Activated T-cell treated with anti-CD3 and anti-CD28 coated beads, Interleukin-2, amount 50 U/mL, for 24 hours (primary cell): ENCODE results near the gene KIF2A.

Experiments used
- DNase-seq: peaks from one replicate; pipeline ENCODE4 v3.0.0-alpha.2; 2020
- H3K27ac Mint-ChIP-seq: 2 replicates; pipeline ENCODE4 v1.8.0; 2020; ENCODE audit warnings: mild to moderate bottlenecking, mixed read lengths
- H3K27me3 Mint-ChIP-seq: 2 replicates; pipeline ENCODE4 v1.8.0; 2020; ENCODE audit warnings: mixed read lengths
- H3K36me3 Mint-ChIP-seq: 2 replicates; pipeline ENCODE4 v1.8.0; 2020; ENCODE audit warnings: low read depth, mixed read lengths
- H3K4me1 Mint-ChIP-seq: 2 replicates; pipeline ENCODE4 v1.8.0; 2020; ENCODE audit warnings: low read depth, mixed read lengths
- H3K4me3 Mint-ChIP-seq: 2 replicates; pipeline ENCODE4 v1.8.0; 2020; ENCODE audit warnings: mild to moderate bottlenecking, moderate library complexity, mixed read lengths
- H3K9me3 Mint-ChIP-seq: 2 replicates; pipeline ENCODE4 v1.8.0; 2020; ENCODE audit warnings: mixed read lengths

The KIF2A gene

DNA sequence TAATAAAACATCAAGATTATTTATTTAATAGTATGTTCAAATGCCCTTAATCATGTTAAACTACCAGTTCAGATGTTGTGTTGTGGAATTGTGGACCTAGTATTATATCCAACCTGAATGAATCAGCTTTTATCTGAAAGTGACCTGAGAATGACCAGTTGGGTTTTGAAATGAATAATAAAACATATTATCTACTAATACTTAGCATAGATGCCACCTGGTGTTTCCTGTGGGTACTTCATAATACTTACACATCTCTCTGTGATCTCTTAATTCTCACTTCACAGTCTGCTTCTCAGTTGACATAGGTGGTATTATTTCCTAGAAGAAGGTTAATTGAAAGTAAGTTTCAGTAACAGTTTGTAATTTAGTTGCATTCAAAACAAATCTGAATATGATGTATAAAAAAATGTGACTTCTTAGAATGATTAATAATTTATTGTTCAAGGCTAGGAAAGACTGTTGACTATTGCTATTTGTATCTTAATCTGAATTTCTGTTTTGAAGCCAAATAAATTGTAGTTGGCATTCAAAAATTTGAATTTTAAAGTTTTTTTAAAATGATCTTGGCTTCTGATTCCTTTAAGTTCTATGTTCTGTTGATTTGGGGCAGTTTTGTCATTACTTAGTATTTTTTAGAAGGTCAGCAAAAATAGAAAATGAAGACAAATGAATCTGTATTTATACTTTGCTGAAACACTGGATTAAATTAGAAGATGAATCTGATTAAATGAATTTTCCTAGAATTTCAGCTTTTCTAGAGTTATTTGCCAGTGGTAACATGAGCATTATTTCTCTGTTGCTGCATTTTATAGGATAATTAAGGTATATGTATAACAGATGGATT, 48.2 kb downstream of the KIF2A start:
- no peaks in the 10 kb centered on the region for H3K9me3 Mint-ChIP-seq
- H3K36me3 Mint-ChIP-seq: peaks cover 88% of the 10 kb centered on the region
- no peak overlapping the region for H3K4me3 Mint-ChIP-seq
- H3K27ac Mint-ChIP-seq: no peak overlapping the region
- peaks cover 22% of the 10 kb centered on the region for H3K4me1 Mint-ChIP-seq
- DNase-seq: no peak
- H3K27me3 Mint-ChIP-seq: no peaks in the 10 kb centered on the region

DNA sequence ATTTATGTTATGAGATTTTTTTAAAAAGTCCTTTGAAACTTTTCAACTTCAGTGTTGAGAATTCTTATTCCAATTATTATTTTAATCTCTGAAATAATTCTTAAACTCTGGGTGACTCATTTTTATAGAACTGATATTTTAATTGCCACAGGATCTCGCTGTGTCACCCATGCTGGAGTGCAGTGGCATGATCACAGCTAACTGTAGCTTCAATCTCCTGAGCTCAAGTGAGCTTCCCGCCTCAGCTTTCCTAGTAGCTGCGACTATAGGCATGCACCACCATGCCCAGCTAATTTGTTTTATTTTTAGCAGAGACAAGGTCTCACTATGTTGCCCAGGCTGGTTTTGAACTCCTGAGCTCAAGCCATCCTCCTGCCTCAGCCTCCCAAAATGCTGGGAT, 56.7 kb downstream of the KIF2A start:
- Mint-ChIP-seq H3K4me3 (no peak overlapping the region), H3K27me3 (no peaks in the 10 kb centered on the region), H3K4me1 (peaks cover 6% of the 10 kb centered on the region), H3K9me3 (no peaks in the 10 kb centered on the region), H3K27ac (peak overlapping the region; percentile 64), H3K36me3 (peaks cover 76% of the 10 kb centered on the region)
- no peak for DNase-seq

DNA sequence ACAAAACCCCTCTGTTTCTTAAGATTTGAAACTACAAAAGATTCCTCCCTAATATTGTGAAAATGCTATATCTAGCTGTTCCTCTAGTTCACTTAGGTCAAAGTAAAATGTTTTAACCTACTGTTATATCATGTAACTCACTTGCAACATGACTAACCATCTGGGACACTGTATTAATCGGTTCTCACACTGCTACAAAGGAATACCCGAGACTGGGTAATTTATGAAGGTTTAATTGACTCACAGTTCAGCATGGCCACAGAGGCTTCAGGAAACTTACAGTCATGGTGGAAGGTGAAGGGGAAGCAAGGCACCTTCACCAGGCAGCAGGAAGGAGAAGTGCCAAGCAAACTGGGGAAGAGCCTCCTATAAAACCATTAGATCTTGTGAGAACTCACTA, 63.0 kb downstream of the KIF2A start:
- peaks cover 12% of the 10 kb centered on the region for H3K4me1 Mint-ChIP-seq
- H3K9me3 Mint-ChIP-seq: no peaks in the 10 kb centered on the region
- DNase-seq: no peak
- no peak overlapping the region for H3K4me3 Mint-ChIP-seq
- H3K27ac Mint-ChIP-seq: peak overlapping the region; percentile 79
- H3K27me3 Mint-ChIP-seq: no peaks in the 10 kb centered on the region
- H3K36me3 Mint-ChIP-seq: peaks cover 79% of the 10 kb centered on the region

DNA sequence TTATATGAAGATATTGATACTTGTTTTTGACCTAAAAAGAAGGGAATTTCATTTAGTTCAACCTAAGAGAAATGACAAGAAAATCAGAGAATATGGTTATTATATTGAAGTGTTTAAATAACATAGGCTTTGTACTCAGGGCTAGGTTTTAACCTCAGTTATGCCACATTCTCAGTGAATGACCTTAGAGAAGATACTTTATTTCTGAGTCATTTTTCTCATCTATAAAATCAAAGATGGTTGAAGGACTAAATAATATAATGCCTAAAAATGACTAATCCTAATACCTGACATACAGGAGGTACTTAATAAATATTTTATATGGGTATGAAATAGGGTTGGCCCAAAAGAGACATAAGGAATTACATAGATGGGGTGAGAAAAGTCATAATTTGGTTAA, 65.4 kb downstream of the KIF2A start:
- Mint-ChIP-seq H3K27ac (no peak overlapping the region), H3K27me3 (no peaks in the 10 kb centered on the region), H3K4me3 (no peak overlapping the region), H3K4me1 (peaks cover 12% of the 10 kb centered on the region), H3K9me3 (no peaks in the 10 kb centered on the region), H3K36me3 (peaks cover 77% of the 10 kb centered on the region)
- DNase-seq: no peak

DNA sequence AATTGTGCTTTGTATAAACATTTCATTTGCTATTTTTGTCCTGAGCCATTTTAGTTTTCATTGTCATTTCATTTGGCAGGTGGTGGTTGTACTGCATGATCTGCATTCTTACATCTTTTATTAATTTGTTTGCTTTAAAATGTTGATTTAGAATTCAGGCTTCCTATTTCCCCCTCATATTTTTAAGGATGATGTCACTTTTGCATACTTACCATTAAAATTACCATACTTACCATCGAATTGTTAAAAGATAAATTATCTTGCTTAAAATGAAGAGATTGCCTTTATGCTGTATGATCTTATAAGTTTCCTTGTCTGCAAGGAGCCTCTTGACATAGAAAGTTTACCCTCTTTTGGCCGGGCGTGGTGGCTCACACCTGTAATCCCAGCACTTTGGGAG, 66.6 kb downstream of the KIF2A start:
- Mint-ChIP-seq H3K27me3 (no peaks in the 10 kb centered on the region), H3K9me3 (no peaks in the 10 kb centered on the region), H3K4me1 (peaks cover 9% of the 10 kb centered on the region), H3K27ac (peak overlapping the region; percentile 9), H3K36me3 (peaks cover 79% of the 10 kb centered on the region), H3K4me3 (no peak overlapping the region)
- no peak for DNase-seq

DNA sequence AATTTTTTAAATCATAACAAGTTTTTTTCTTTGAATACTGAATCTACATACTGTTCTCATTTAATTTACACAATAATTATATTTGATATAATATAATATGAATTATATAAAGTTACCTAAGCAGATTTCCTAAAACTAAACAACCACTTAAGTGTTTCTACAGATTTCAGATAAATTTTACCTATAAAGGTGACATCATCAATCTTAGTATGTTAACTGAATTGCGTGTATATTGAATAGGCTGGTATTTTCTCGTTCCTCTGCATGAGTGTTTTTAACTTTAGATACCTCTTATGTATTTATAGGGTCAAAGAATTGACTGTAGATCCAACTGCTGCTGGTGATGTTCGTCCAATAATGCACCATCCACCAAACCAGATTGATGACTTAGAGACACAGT, 67.4 kb downstream of the KIF2A start:
- no peaks in the 10 kb centered on the region for H3K27me3 Mint-ChIP-seq
- peaks cover 9% of the 10 kb centered on the region for H3K4me1 Mint-ChIP-seq
- peak overlapping the region; percentile 73 for H3K27ac Mint-ChIP-seq
- no peak overlapping the region for H3K4me3 Mint-ChIP-seq
- H3K9me3 Mint-ChIP-seq: no peaks in the 10 kb centered on the region
- no peak for DNase-seq
- peaks cover 82% of the 10 kb centered on the region for H3K36me3 Mint-ChIP-seq

DNA sequence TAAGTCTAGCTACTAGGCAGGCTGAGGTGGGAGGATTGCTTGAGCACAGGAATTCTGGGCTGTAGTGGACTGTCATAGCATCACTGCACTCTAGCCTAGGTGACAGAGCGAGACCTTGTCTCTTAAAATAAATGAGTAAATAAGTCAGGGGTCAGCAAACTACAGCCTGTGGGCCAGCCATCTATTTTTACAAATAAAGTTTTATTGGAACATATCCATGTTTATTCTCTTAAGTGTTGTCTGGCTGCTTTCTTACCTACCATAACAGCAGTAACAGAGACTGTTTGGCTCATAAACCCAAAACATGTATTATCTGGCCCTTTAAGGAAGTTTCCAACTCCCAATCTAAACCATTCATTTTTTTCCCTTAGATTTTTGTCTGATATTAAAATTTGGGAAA, 68.1 kb downstream of the KIF2A start:
- Mint-ChIP-seq H3K4me3 (no peak overlapping the region), H3K4me1 (peaks cover 5% of the 10 kb centered on the region), H3K36me3 (peaks cover 85% of the 10 kb centered on the region), H3K27me3 (no peaks in the 10 kb centered on the region), H3K9me3 (no peaks in the 10 kb centered on the region), H3K27ac (peak overlapping the region; percentile 73)
- no peak for DNase-seq

DNA sequence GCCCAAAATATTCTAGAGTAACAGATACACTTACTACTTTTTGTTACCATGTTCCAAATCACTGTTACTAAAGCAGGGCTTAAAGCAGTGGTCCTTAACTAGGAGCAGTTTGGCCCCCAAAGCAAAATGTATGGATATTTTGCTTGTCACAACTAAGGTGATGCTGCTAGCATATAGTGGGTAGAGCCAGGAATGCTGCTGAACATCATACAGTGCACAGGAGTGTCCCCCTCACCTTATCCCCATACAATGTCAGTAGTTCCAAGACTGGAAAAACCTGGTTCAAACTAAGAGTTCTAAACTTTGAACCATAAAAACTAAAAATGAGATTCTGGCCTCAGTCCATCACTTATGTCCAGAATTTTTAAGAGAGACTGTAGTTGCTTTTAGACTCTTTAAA, 69.6 kb downstream of the KIF2A start:
- Mint-ChIP-seq H3K36me3 (peaks cover 89% of the 10 kb centered on the region), H3K4me3 (no peak overlapping the region), H3K27me3 (no peaks in the 10 kb centered on the region), H3K9me3 (no peaks in the 10 kb centered on the region), H3K27ac (peak overlapping the region; percentile 78), H3K4me1 (peaks cover 1% of the 10 kb centered on the region)
- no peak for DNase-seq

DNA sequence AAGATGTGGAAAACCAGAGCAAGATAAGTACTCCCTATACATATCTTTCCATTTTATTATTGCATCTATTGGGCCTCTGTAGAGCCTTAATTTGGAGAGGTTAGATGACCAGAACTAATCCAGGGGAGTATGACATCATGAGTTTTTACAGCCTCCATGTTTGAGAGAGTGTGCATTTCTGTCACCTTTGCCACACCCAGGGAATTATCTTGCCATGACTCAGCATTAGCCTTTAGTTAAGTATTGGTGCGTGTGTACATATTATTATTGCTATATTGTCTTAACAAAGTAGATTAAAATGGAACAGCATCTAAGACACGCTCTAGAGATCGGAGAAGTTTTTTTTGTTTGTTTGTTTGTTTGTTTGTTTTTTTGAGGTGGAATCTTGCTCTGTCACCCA, 70.1 kb downstream of the KIF2A start:
- H3K4me1 Mint-ChIP-seq: no peaks in the 10 kb centered on the region
- peaks cover 89% of the 10 kb centered on the region for H3K36me3 Mint-ChIP-seq
- H3K4me3 Mint-ChIP-seq: no peak overlapping the region
- H3K27me3 Mint-ChIP-seq: no peaks in the 10 kb centered on the region
- H3K27ac Mint-ChIP-seq: peak overlapping the region; percentile 78
- no peaks in the 10 kb centered on the region for H3K9me3 Mint-ChIP-seq
- DNase-seq: no peak

DNA sequence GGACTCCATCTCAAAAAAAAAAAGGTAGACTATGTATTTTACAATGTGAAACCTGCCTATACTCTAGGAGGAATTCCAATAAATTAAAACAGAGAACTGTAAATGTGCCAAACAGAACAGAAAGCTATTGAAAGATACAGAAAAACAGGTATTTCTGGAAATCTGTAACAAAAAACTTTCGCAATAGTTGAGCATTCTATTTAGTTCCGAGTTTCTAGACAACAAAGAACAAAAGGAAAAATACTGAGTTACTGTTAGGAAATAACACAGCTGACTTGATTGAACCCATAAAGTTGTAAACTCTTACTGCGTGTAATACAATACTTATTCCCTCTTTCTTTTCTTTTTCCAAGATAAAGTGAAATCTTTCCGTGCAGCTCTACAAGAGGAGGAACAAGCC, 79.1 kb downstream of the KIF2A start:
- Mint-ChIP-seq H3K27me3 (no peaks in the 10 kb centered on the region), H3K4me1 (peaks cover 2% of the 10 kb centered on the region), H3K36me3 (peaks cover 93% of the 10 kb centered on the region), H3K9me3 (no peaks in the 10 kb centered on the region), H3K4me3 (no peak overlapping the region), H3K27ac (peak overlapping the region; percentile 68)
- DNase-seq: no peak

DNA sequence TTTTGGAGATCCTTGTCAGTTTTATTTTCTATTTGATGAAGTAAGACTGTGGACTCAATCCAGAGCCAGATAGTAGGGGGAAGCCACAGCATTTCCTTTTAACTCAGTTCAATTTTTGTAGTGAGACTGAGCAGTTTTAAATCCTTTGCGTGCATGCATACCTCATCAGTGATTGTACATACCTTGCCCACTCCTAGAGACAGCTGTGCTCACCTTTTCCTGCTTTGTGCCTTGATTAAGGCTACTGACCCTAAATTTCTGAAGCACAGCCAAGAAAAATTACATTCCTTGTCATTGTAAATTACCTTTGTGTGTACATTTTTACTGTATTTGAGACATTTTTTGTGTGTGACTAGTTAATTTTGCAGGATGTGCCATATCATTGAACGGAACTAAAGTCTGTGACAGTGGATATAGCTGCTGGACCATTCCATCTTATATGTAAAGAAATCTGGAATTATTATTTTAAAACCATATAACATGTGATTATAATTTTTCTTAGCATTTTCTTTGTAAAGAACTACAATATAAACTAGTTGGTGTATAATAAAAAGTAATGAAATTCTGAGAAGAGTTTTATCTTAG, 79.9 kb downstream of the KIF2A start:
- Mint-ChIP-seq H3K4me1 (peaks cover 4% of the 10 kb centered on the region), H3K4me3 (no peak overlapping the region), H3K27me3 (no peaks in the 10 kb centered on the region), H3K27ac (peak overlapping the region; percentile 68), H3K9me3 (no peaks in the 10 kb centered on the region), H3K36me3 (peaks cover 93% of the 10 kb centered on the region)
- DNase-seq: no peak

DNA sequence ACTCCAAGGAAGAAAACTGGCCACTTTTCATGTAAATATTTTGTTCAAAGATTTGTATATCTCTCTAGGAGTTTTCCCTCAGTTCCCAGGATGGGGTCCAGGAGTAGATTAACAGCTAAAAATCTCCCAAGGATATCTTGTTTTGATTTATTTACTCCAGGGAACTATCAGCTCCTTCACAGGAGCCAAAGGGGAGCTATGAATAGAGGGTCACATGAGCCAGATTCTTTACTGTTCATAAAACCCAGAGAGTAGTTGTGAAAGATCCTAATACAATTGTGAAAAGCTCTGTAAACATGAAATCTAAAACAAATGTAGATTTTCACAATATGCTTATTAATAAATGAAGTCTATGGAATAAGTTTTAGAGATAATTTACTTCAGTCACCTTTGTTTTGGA, 80.8 kb downstream of the KIF2A start:
- H3K36me3 Mint-ChIP-seq: peaks cover 93% of the 10 kb centered on the region
- H3K27me3 Mint-ChIP-seq: no peaks in the 10 kb centered on the region
- peak overlapping the region; percentile 58 for H3K27ac Mint-ChIP-seq
- DNase-seq: no peak
- no peak overlapping the region for H3K4me3 Mint-ChIP-seq
- peaks cover 8% of the 10 kb centered on the region for H3K4me1 Mint-ChIP-seq
- H3K9me3 Mint-ChIP-seq: no peaks in the 10 kb centered on the region

DNA sequence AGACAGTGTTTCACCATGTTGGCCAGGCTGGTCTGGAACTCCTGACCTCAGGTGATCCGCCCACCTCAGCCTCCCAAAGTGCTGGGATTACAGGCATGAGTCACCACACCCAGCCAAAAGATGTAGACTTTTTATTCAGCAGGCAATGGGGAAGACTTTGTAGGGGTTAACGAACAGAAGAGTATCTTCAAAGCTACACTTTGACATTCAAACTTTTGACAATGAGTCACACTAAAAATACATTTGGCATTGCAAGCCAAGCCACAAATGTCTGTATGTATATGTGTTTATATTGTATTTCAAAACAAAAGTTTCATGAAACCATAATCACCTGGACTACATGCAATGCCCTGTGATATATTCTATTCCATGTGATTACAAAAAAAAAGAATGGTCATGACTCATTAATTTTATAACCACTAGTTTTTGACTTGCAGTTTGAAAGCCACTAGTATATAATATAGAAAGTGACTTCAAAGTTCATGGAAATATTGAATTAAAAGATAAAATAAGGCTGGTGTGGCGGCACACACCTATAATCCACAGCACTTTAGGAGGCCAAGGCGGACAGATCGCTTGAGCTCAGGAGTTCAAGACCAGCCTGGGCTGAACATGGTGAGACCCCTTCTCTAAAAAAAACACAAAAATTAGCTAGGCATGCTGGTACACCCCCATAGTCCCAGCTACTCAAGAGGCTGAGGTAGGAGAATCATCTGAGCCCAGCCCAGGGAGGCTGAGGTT, 89.4 kb downstream of the KIF2A start:
- Mint-ChIP-seq H3K27ac (peak overlapping the region; percentile 96), H3K4me1 (peaks cover 69% of the 10 kb centered on the region), H3K36me3 (peaks cover 97% of the 10 kb centered on the region), H3K4me3 (peak overlapping the region; percentile 33), H3K9me3 (no peaks in the 10 kb centered on the region), H3K27me3 (no peaks in the 10 kb centered on the region)
- peak; percentile 37 for DNase-seq

DNA sequence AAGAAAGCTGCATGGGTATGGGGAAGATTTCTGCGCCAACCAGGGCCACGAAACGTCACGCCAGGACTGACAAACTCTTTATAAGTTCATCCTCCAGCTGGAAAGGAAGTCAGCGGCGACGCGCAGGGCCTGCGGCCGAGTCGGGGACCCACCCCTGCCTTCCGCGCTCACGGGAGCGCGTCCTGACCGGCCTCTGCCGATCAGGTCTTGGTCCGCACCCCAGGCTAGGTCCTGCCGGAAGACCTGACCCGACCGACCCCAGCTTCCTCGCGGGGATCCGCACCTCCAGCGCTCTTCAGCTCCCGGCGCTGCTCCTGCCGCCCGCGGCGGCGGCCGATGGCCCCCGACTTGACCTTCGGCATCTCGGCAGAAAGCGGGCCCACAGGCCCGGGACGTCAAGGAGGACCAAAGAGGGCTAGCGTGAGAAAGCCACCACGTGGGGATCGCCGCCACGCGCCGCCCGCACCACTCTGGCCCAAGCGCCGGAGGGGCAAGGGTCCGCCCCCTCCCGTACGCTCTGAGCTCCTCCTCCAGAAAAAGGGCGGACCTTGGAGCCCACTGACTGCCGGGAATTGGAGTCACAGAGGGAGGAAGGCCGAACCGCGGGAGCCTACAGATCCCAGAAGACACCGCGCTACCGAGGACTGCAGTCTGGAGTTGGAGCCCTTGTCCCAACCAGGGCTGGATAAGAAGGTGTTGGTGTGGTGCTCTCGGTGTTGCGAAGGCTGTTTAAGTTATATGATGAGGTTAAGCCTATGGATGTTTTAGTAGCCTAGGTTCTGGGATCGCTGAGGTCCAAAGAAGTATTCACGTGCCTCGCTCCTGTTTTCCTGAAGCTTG, 97.6 kb downstream of the KIF2A start, which contains the start of gene DIMT1:
DIMT1 (minus strand) TSS at position 495 of the 840 bp plus-strand sequence; CDS start at position 362, 133 bp downstream.
- Mint-ChIP-seq H3K27me3 (no peaks in the 10 kb centered on the region), H3K36me3 (peaks cover 50% of the 10 kb centered on the region), H3K27ac (peak within 1 kb of the TSS; percentile 97), H3K9me3 (no peaks in the 10 kb centered on the region), H3K4me1 (peaks cover 34% of the 10 kb centered on the region), H3K4me3 (peak within 1 kb of the TSS; percentile 98)
- peak; percentile 93 for DNase-seq
